HepG2 (cell line): ENCODE data around the gene PTPRD.

ENCODE experiments used
- ARID4A ChIP-seq: sonication (generic); formaldehyde crosslinking; IDR thresholded peaks from 2 replicates; pipeline ENCODE4 v1.5.0; 2020; ENCODE audit warnings: mild to moderate bottlenecking, missing genetic modification reagents, borderline replicate concordance
- CBX5 ChIP-seq: sonication (generic); formaldehyde crosslinking; IDR thresholded peaks from 2 replicates; pipeline ENCODE4 v1.4.0; 2020; ENCODE audit warnings: missing genetic modification reagents, borderline replicate concordance
- GATAD2A ChIP-seq: IDR thresholded peaks from 2 replicates; pipeline ENCODE4 v1.6.1; 2016
- MXI1 ChIP-seq: IDR thresholded peaks from 3 replicates; pipeline ENCODE4 v1.6.1; 2012; ENCODE audit warnings: low read depth, low read length, inconsistent platforms, borderline replicate concordance
- NFE2 ChIP-seq: sonication (generic); formaldehyde crosslinking; IDR thresholded peaks from 2 replicates; pipeline ENCODE4 v1.4.0; 2020; ENCODE audit warnings: missing genetic modification reagents
- POLR2A ChIP-seq, 2 experiments: IDR thresholded peaks; 2 replicates each; pipeline ENCODE4 v1.6.1; 2011; ENCODE audit warnings: low read depth in 2 of 2, low read length in 2 of 2, mild to moderate bottlenecking in 1 of 2, moderate library complexity in 1 of 2; ENCODE audit not compliant: insufficient read depth in 1 of 2
- RBFOX2 ChIP-seq: fragments of 200-400 bp; formaldehyde crosslinking; IDR thresholded peaks from 2 replicates; pipeline ENCODE4 v1.6.1; 2017; ENCODE audit warnings: low read depth, mild to moderate bottlenecking, low read length
- SMC3 ChIP-seq: IDR thresholded peaks from 2 replicates; pipeline ENCODE4 v1.6.1; 2011; ENCODE audit warnings: low read length, improper control_type of control experiment
- TARDBP ChIP-seq: sonication (generic); formaldehyde crosslinking; IDR thresholded peaks from 2 replicates; pipeline ENCODE4 v1.8.0; 2022; ENCODE audit warnings: mild to moderate bottlenecking, missing genetic modification reagents
- ZNF574 ChIP-seq: sonication (generic); formaldehyde crosslinking; IDR thresholded peaks from 2 replicates; pipeline ENCODE4 v1.4.0; 2020; ENCODE audit warnings: missing genetic modification reagents
- ZNF7 ChIP-seq: IDR thresholded peaks from 2 replicates; pipeline ENCODE4 v1.6.1; 2016; ENCODE audit warnings: missing biosample characterization, missing genetic modification reagents

GRCh38 chr9:8816361-8816760 lies 1796.4 kb downstream of the PTPRD start:
- TF ChIP-seq GATAD2A (no peak), ARID4A (no peak), NFE2 (CRISPR knock-in tag) (no peak), SMC3 (no peak), CBX5 (CRISPR knock-in tag) (no peak), TARDBP (CRISPR knock-in tag) (no peak), ZNF574 (CRISPR knock-in tag) (no peak), POLR2A (IDR thresholded peaks at IDR 0.05; ENCODE audit: insufficient read depth in 1 of 2, low read depth in 2 of 2, low read length in 2 of 2) (no peak), RBFOX2 (no peak), ZNF7 (CRISPR knock-in tag) (no peak), MXI1 (no peak)
